ENCODE results near the gene CASTOR2. TPM values are rescaled to one million over a fixed set of nuclear protein-coding genes. Genes with fewer than 3 reads are reported as not detected.
"Not testable (repeated sequence)": the region's sequence is repeated elsewhere in the genome, so short reads cannot be mapped to it uniquely, and the experiment has no call there.

Gene CASTOR2
- total RNA-seq, 1 donor from 2014 or later = 29.0 TPM

- intact Hi-C loops (cut with micrococcal nuclease) = no loop called here
Measured at GRCh38 chr7:75042831-75043703, 78.6 kb downstream of the CASTOR2 start.

GRCh38 chr7:75045881-75046280 is 81.4 kb downstream of the CASTOR2 start:
- no peak for ATAC-seq
- intact Hi-C loops (cut with micrococcal nuclease) = no loop called here
- no peak for DNase-seq

More at GRCh38 chr7:75042831-75043703, 78.6 kb downstream of the CASTOR2 start:
- DNase-seq (no peak), ATAC-seq (no peak)

- intact Hi-C loops (cut with micrococcal nuclease) = no loop called here
- DNase-seq = no peak
- no peak for ATAC-seq
Measured at GRCh38 chr7:75048435-75049379, 84.2 kb downstream of the CASTOR2 start.

GRCh38 chr7:75049817-75050216 is 85.3 kb downstream of the CASTOR2 start:
- intact Hi-C loops (cut with micrococcal nuclease) = no loop called here
- ATAC-seq = no peak
- DNase-seq = no peak

GRCh38 chr7:75050501-75050900 is 86.0 kb downstream of the CASTOR2 start:
- DNase-seq = no peak
- no peak for ATAC-seq
- intact Hi-C loops (cut with micrococcal nuclease) = no loop called here

- intact Hi-C loops (cut with micrococcal nuclease) = no loop called here
- ATAC-seq = peak; percentile 81
Measured at GRCh38 chr7:75054744-75055143, 90.2 kb downstream of the CASTOR2 start.

GRCh38 chr7:75055155-75055554 is 90.7 kb downstream of the CASTOR2 start:
- intact Hi-C loops (cut with micrococcal nuclease) = no loop called here
- no peak for DNase-seq
- ATAC-seq = no peak

More at GRCh38 chr7:75054744-75055143, 90.2 kb downstream of the CASTOR2 start:
- DNase-seq = peak; percentile 82

- intact Hi-C loops (cut with micrococcal nuclease) = no loop called here
- ATAC-seq (peak; percentile 74), DNase-seq (peak; percentile 22)
Measured at GRCh38 chr7:75055830-75056772, 91.6 kb downstream of the CASTOR2 start.

GRCh38 chr7:75058406-75058805 is 93.9 kb downstream of the CASTOR2 start:
- peak; percentile 15 for DNase-seq
- no peak for ATAC-seq
- intact Hi-C loops (cut with micrococcal nuclease) = no loop called here

GRCh38 chr7:75064291-75064690 is 99.8 kb downstream of the CASTOR2 start:
- ATAC-seq = no peak
- intact Hi-C loops (cut with micrococcal nuclease) = no loop called here
- DNase-seq = no peak

- DNase-seq = peak; percentile 14
- no peak for ATAC-seq
- intact Hi-C loops (cut with micrococcal nuclease) = no loop called here
Measured at GRCh38 chr7:75064801-75065200, 100.3 kb downstream of the CASTOR2 start.

GRCh38 chr7:75066521-75066920 is 102.0 kb downstream of the CASTOR2 start:
- DNase-seq (no peak), ATAC-seq (no peak)
- intact Hi-C loops (cut with micrococcal nuclease) = no loop called here

GRCh38 chr7:75072981-75073283 is 108.4 kb downstream of the CASTOR2 start:
- DNase-seq = no peak
- ATAC-seq = peak; percentile 9

GRCh38 chr7:75074262-75074641 is 109.7 kb downstream of the CASTOR2 start:
- intact Hi-C loops (cut with micrococcal nuclease); ATAC-seq; DNase-seq: not testable (repeated sequence)

More at GRCh38 chr7:75072981-75073283, 108.4 kb downstream of the CASTOR2 start:
- intact Hi-C loops (cut with micrococcal nuclease) = no loop called here

Other genes starting within 250 kb of the CASTOR2 start
- 3.9 TPM for gene NCF1, start 190.7 kb upstream of the CASTOR2 start, total RNA-seq
- 21.3 TPM for gene GTF2IRD2, start 113.1 kb upstream of the CASTOR2 start, total RNA-seq
- 49.3 TPM for gene RCC1L, start 109.1 kb downstream of the CASTOR2 start, total RNA-seq
- 30.8 TPM for gene GTF2IRD2B, start 127.9 kb downstream of the CASTOR2 start, total RNA-seq